PC-9 (cell line): Measurements from ENCODE around the gene ERAP2. TPM values are rescaled to one million over a fixed set of nuclear protein-coding genes. Genes with fewer than 3 reads are reported as not detected.

Experiments
- BruUV-seq: library from RNA; stranded (reverse); fragments of 400-500 nt; replicated peaks from 2 replicates; lab custom pipeline; 2021; lab: Mats Ljungman, UMichigan
- CTCF ChIA-PET: fragments of 300-600 bp; sonication (Branson Sonifier 250); formaldehyde crosslinking; loops from one replicate; lab custom pipeline; 2022; ENCODE audit warnings: antibody characterized with exemption; lab: Charles Lee
- POLR2A ChIA-PET: fragments of 300-600 bp; sonication (Branson Sonifier 250); formaldehyde crosslinking; loops from one replicate; lab custom pipeline; 2022; ENCODE audit warnings: antibody characterized with exemption; ENCODE audit not compliant: unreplicated experiment; lab: Charles Lee
- DNase-seq, 2 experiments: peaks; one replicate each; pipeline versions ENCODE4 v3.0.0 to v3.0.0-alpha.2; 2015 to 2022; ENCODE audit warnings: mixed read lengths in 1 of 2
- H2AFZ ChIP-seq: fragments of 200-600 bp; sonication (generic); 2 replicates; pipeline ENCODE4 v1.8.1; 2017; ENCODE audit warnings: antibody characterized with exemption
- H3F3A ChIP-seq: fragments of 200-600 bp; sonication (generic); 2 replicates; pipeline ENCODE4 v1.8.1; 2017; ENCODE audit warnings: antibody characterized with exemption, mild to moderate bottlenecking, low read depth; ENCODE audit not compliant: insufficient read depth
- H3K27ac ChIP-seq: fragments of 200-600 bp; sonication (generic); 2 replicates; pipeline ENCODE4 v1.6.1; 2016; ENCODE audit warnings: mixed run types
- H3K27me3 ChIP-seq: fragments of 200-600 bp; sonication (generic); 2 replicates; pipeline ENCODE4 v1.6.1; 2016; ENCODE audit warnings: low read depth, mixed run types; ENCODE audit not compliant: insufficient read depth
- H3K36me3 ChIP-seq: fragments of 200-600 bp; sonication (generic); 2 replicates; pipeline ENCODE4 v1.6.1; 2016; ENCODE audit warnings: low read depth, mixed run types
- H3K4me1 ChIP-seq: fragments of 200-600 bp; sonication (generic); replicated peaks from 2 replicates; pipeline ENCODE4 v1.6.1; 2016; ENCODE audit warnings: mixed run types; ENCODE audit not compliant: insufficient read depth
- H3K4me2 ChIP-seq: fragments of 200-600 bp; sonication (generic); 2 replicates; pipeline ENCODE4 v1.6.1; 2017; ENCODE audit warnings: mixed run types
- H3K4me3 ChIP-seq: fragments of 200-600 bp; sonication (generic); 2 replicates; pipeline ENCODE4 v1.6.1; 2016; ENCODE audit warnings: mixed run types
- H3K79me2 ChIP-seq: fragments of 200-600 bp; sonication (generic); 2 replicates; pipeline ENCODE4 v1.6.1; 2017; ENCODE audit warnings: low read depth, mixed run types
- H3K9me2 ChIP-seq: fragments of 200-600 bp; sonication (generic); 2 replicates; pipeline ENCODE4 v1.8.1; 2017; ENCODE audit warnings: mild to moderate bottlenecking; ENCODE audit not compliant: insufficient read depth
- H3K9me3 ChIP-seq: fragments of 200-600 bp; sonication (generic); 2 replicates; pipeline ENCODE4 v1.8.1; 2016; ENCODE audit warnings: low read depth; ENCODE audit not compliant: insufficient read depth
- H4K20me1 ChIP-seq: fragments of 200-600 bp; sonication (generic); 2 replicates; pipeline ENCODE4 v1.8.1; 2017; ENCODE audit not compliant: insufficient read depth
- EZH2 ChIP-seq: fragments of 200-600 bp; sonication (generic); IDR thresholded peaks from 2 replicates; pipeline ENCODE4 v1.8.0; 2017; ENCODE audit warnings: antibody characterized with exemption, low read depth
- intact Hi-C: fragments of 100-400 bp; cut with micrococcal nuclease; formaldehyde crosslinking; loops from one replicate; pipeline ENCODE4 v1.10.0; 2022; ENCODE audit not compliant: unreplicated experiment
- total RNA-seq: library from RNA; stranded (reverse); gene quantifications from 2 replicates; pipeline ENCODE4 v1.2.3, GENCODE V29; 2021
- TF ChIP-seq, protein P1 (sequence below): fragments of 200-600 bp; sonication (generic); conservative IDR thresholded peaks from 2 replicates; pipeline ENCODE4 v1.6.1; 2017; ENCODE audit warnings: mixed run types, antibody characterized with exemption, mild to moderate bottlenecking, moderate library complexity

Gene ERAP2
- total RNA-seq, 1 experiment from 2014 or later = 48.2 TPM

DNA sequence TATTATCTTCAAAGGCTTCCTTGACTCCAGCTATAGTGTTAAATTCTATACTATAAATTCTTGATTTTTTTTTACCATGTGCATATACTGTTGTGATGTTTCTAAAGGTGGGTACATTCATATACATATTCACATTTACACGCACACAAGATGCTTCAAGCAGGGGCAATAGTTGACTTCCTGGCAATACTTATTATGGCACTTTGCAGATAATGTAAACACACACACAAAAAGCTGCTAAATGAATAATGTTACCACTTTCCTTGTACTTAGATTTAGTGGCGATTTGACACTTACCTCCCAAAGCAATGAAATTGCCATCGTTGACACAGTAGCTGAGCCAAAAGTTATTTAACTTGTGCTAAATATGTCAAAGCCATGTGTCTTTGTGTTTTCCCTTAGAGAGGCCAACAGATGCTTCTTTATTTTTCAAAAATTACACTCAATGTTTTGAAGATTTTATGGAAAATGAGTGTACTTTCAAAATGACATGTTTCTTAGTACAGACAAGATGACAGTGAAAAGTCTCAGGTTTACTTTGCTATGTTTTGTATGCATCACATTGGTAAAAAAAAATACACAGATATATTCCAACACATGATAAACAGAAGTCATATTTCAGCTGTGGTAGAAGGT, 12.2 kb upstream of the ERAP2 start:
- no peak overlapping the region for H3K27ac ChIP-seq
- H2AFZ ChIP-seq = no peak overlapping the region
- intact Hi-C loops = no loop called here
- H3K4me2 ChIP-seq = no peak overlapping the region
- no TSS peak for BruUV-seq
- ChIA-PET CTCF (no interaction called here), POLR2A (no interaction called here)
- no peaks in the 10 kb centered on the region for H3K9me2 ChIP-seq
- no peaks in the 10 kb centered on the region for H3K79me2 ChIP-seq
- TF ChIP-seq, protein P1, sequence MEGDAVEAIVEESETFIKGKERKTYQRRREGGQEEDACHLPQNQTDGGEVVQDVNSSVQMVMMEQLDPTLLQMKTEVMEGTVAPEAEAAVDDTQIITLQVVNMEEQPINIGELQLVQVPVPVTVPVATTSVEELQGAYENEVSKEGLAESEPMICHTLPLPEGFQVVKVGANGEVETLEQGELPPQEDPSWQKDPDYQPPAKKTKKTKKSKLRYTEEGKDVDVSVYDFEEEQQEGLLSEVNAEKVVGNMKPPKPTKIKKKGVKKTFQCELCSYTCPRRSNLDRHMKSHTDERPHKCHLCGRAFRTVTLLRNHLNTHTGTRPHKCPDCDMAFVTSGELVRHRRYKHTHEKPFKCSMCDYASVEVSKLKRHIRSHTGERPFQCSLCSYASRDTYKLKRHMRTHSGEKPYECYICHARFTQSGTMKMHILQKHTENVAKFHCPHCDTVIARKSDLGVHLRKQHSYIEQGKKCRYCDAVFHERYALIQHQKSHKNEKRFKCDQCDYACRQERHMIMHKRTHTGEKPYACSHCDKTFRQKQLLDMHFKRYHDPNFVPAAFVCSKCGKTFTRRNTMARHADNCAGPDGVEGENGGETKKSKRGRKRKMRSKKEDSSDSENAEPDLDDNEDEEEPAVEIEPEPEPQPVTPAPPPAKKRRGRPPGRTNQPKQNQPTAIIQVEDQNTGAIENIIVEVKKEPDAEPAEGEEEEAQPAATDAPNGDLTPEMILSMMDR = no peak
- no peak for TF ChIP-seq EZH2
- no peaks in the 10 kb centered on the region for H3K27me3 ChIP-seq
- H3K4me3 ChIP-seq = no peak overlapping the region
- no peaks in the 10 kb centered on the region for H3K36me3 ChIP-seq
- H3K9me3 ChIP-seq = no peaks in the 10 kb centered on the region
- no peaks in the 10 kb centered on the region for H3K4me1 ChIP-seq
- H4K20me1 ChIP-seq = no peaks in the 10 kb centered on the region
- no peak for DNase-seq
- no peaks in the 10 kb centered on the region for H3F3A ChIP-seq

DNA sequence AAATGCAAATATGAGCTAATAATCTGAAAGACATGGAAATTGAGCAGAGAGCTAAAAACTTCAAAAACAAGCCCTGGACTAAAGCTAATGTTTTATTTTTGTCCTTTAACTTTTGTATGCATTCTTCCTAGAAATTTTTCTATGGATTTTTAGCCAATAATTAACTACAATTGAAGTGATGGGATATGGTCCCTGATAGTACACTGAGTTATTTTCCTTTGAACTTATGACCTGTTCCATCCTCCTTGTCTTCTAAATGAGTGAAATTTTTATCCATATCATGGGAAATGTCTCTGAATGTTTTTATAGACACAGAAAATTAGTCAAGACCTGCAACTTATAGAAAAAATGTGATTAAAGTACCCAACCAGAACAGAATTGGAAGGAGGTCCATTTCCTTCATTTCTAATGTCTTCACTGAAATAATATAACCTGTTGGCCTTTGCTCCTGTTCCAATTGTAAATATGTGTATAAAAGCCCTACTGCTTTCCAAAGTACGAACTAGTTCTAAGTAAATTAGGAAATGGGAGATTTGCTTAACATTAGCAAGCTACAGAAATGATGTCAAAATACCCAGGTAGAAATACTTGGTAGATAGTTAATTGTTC, 11.3 kb upstream of the ERAP2 start:
- no peak overlapping the region for H3K4me3 ChIP-seq
- H3K9me3 ChIP-seq = no peaks in the 10 kb centered on the region
- no TSS peak for BruUV-seq
- no peak for DNase-seq
- H2AFZ ChIP-seq = no peak overlapping the region
- H3F3A ChIP-seq = no peaks in the 10 kb centered on the region
- POLR2A ChIA-PET = no interaction called here
- H3K4me1 ChIP-seq = no peaks in the 10 kb centered on the region
- H3K27me3 ChIP-seq = no peaks in the 10 kb centered on the region
- TF ChIP-seq, protein P1 = no peak
- TF ChIP-seq EZH2 = no peak
- H3K79me2 ChIP-seq = no peaks in the 10 kb centered on the region
- H3K36me3 ChIP-seq = no peaks in the 10 kb centered on the region
- intact Hi-C loops = loop anchor here (5.0 kb wide), 1 partner anchor 277 kb away; the partner anchor contains the start of gene LIX1
- no peak overlapping the region for H3K4me2 ChIP-seq
- H4K20me1 ChIP-seq = no peaks in the 10 kb centered on the region
- H3K9me2 ChIP-seq = no peaks in the 10 kb centered on the region
- no peak overlapping the region for H3K27ac ChIP-seq
- CTCF ChIA-PET = no interaction called here

DNA sequence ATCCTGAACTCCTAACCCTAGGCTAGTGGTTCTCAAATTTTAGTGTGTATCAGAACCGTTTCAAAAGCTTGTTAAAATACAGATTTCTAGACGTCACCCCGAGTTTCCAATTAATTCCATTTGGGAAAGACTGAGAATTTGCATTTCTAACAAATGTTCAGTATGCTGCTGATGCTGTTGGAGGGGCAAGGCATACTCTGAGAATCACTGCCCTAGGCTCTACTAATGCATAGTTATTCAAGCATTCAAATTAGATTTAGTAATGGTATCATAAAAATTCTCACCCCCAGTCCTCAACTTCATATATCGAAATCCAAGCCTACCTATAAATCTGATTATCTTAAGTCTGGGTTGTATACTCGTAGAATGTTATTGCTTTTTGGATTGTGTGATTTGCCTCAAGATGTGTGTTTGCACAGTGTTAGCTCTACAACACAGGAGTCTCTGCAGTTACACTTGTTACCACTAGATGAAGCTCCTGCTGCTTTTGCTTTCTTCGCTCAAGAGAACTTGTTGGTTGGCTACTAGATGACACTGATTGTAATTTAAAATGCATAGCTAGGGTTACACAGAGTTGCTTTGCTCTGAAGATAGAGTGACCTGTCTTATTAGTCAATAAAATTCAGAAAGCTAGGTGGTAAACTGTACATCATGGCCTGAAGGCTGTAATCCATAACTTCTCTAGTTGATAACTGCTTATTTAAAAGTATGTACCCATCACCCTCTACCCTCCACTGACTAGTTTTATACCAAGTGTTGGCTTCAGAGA, 7.5 kb upstream of the ERAP2 start:
- Histone ChIP-seq H3K9me2 (no peaks in the 10 kb centered on the region), H3K4me1 (no peaks in the 10 kb centered on the region), H3K9me3 (no peaks in the 10 kb centered on the region), H3K79me2 (no peaks in the 10 kb centered on the region), H3K27ac (no peak overlapping the region), H3K36me3 (no peaks in the 10 kb centered on the region), H4K20me1 (no peaks in the 10 kb centered on the region), H3K4me2 (no peak overlapping the region), H3K27me3 (no peaks in the 10 kb centered on the region), H3F3A (no peaks in the 10 kb centered on the region), H2AFZ (no peak overlapping the region), H3K4me3 (no peak overlapping the region)
- no TSS peak for BruUV-seq
- TF ChIP-seq, protein P1 = peak; percentile 83
- no peak for TF ChIP-seq EZH2
- intact Hi-C loops = loop anchor here (1.0 to 5.0 kb wide), 2 partner anchors 274 to 294 kb away; partner anchors contain the start of gene LIX1
- POLR2A ChIA-PET = interaction anchor here (0.5 to 0.6 kb wide), 2 partner anchors 61 to 136 kb away, joined by 3 to 8 read pairs; partner anchors contain the start of gene ERAP1
- peak in 1 of 2 experiments; percentile 63 for DNase-seq
- CTCF ChIA-PET = interaction anchor here (0.5 to 2.1 kb wide), 5 partner anchors 129 to 292 kb away, joined by 5 to 13 read pairs (median 6); partner anchors contain the start of gene LIX1
